ENCODE results near the gene SMAD5. TPM values are rescaled to one million over a fixed set of nuclear protein-coding genes. Genes with fewer than 3 reads are reported as not detected.

Gene SMAD5
- total and polyA plus RNA-seq, 2 of the 13 experiments (the other 11 are each of a cell fraction or from before 2014, with no cell fraction given): 27.2 to 48.5 TPM

GRCh38 chr5:136132557-136133221 lies at the start of gene SMAD5 (continued):
- TF ChIP-seq ZNF142 (CRISPR knock-in tag; IDR thresholded peaks at IDR 0.05): peak; percentile 81; the same call in 1 of the 2 replicates
- TF ChIP-seq, protein P1, sequence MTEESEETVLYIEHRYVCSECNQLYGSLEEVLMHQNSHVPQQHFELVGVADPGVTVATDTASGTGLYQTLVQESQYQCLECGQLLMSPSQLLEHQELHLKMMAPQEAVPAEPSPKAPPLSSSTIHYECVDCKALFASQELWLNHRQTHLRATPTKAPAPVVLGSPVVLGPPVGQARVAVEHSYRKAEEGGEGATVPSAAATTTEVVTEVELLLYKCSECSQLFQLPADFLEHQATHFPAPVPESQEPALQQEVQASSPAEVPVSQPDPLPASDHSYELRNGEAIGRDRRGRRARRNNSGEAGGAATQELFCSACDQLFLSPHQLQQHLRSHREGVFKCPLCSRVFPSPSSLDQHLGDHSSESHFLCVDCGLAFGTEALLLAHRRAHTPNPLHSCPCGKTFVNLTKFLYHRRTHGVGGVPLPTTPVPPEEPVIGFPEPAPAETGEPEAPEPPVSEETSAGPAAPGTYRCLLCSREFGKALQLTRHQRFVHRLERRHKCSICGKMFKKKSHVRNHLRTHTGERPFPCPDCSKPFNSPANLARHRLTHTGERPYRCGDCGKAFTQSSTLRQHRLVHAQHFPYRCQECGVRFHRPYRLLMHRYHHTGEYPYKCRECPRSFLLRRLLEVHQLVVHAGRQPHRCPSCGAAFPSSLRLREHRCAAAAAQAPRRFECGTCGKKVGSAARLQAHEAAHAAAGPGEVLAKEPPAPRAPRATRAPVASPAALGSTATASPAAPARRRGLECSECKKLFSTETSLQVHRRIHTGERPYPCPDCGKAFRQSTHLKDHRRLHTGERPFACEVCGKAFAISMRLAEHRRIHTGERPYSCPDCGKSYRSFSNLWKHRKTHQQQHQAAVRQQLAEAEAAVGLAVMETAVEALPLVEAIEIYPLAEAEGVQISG (CRISPR knock-in tag; IDR thresholded peaks at IDR 0.05): peak; percentile 78
- peak; percentile 96 for TF ChIP-seq UBTF (CRISPR knock-in tag; IDR thresholded peaks at IDR 0.05)
- 0 out of 2 replicates have a peak, but pooled peaks have one; percentile 84 for TF ChIP-seq ZNF674 (CRISPR knock-in tag; IDR thresholded peaks at IDR 0.05; ENCODE audit: low read depth)
- TF ChIP-seq ZNF225 (CRISPR knock-in tag; IDR thresholded peaks at IDR 0.05): peak; percentile 55; the same call in 1 of the 2 replicates
- peak; percentile 21; the same call in 1 of the 2 replicates for TF ChIP-seq ZFP37 (CRISPR knock-in tag; IDR thresholded peaks at IDR 0.05; ENCODE audit: borderline replicate concordance)
- peak; percentile 82 for TF ChIP-seq ZFP91 (CRISPR knock-in tag; IDR thresholded peaks at IDR 0.05; ENCODE audit: borderline replicate concordance)
- TF ChIP-seq THRA (CRISPR knock-in tag; IDR thresholded peaks at IDR 0.05; ENCODE audit: borderline replicate concordance): peak; percentile 56; the same call in 1 of the 2 replicates
- no peak for TF ChIP-seq SMYD3 (CRISPR knock-in tag; IDR thresholded peaks at IDR 0.05)
- peak; percentile 53 for TF ChIP-seq IKZF4 (CRISPR knock-in tag; IDR thresholded peaks at IDR 0.05; ENCODE audit: borderline replicate concordance, low read depth, not compliant biosample characterization)
- TF ChIP-seq ZBTB21 (CRISPR knock-in tag; IDR thresholded peaks at IDR 0.05): no peak
- peak; percentile 37; the same call in 1 of the 2 replicates for TF ChIP-seq SP140L (CRISPR knock-in tag; IDR thresholded peaks at IDR 0.05; ENCODE audit: borderline replicate concordance)

Data from HepG2 (cell line).